VCaP (cell line): ENCODE results near the gene ELK3.

ENCODE experiments used
- H3K27ac ChIP-seq: fragments of 450-650 bp; 2 replicates; pipeline ENCODE4 v1.5.1; 2017
- CTCF ChIP-seq: fragments of 450-650 bp; conservative IDR thresholded peaks from 2 replicates; pipeline ENCODE4 v1.5.1; 2017; ENCODE audit warnings: mild to moderate bottlenecking, moderate library complexity

The ELK3 gene

GRCh38 chr12:96195845-96196451 lies 1.8 kb downstream of the ELK3 start:
- peak overlapping the region; percentile 85; the same call in 1 of the 2 replicates for H3K27ac ChIP-seq
- TF ChIP-seq CTCF = no peak

- no peak for TF ChIP-seq CTCF
- no peak overlapping the region for H3K27ac ChIP-seq
Measured at GRCh38 chr12:96196781-96197180, 2.6 kb downstream of the ELK3 start.

GRCh38 chr12:96197503-96198272 lies 3.5 kb downstream of the ELK3 start:
- no peak for TF ChIP-seq CTCF
- no peak overlapping the region for H3K27ac ChIP-seq

- no peak for TF ChIP-seq CTCF
- H3K27ac ChIP-seq = no peak overlapping the region
Measured at GRCh38 chr12:96198965-96199364, 4.8 kb downstream of the ELK3 start.

- TF ChIP-seq CTCF = no peak
- no peak overlapping the region for H3K27ac ChIP-seq
Measured at GRCh38 chr12:96199464-96199863, 5.3 kb downstream of the ELK3 start.

- TF ChIP-seq CTCF = no peak
Measured at GRCh38 chr12:96201272-96202227, 7.4 kb downstream of the ELK3 start.

GRCh38 chr12:96204381-96204780 lies 10.2 kb downstream of the ELK3 start:
- TF ChIP-seq CTCF = no peak

More at GRCh38 chr12:96201272-96202227, 7.4 kb downstream of the ELK3 start:
- no peak overlapping the region for H3K27ac ChIP-seq

More at GRCh38 chr12:96204381-96204780, 10.2 kb downstream of the ELK3 start:
- H3K27ac ChIP-seq = no peak overlapping the region
